ENCODE results near the gene EVX2. TPM values are rescaled to one million over a fixed set of nuclear protein-coding genes. Genes with fewer than 3 reads are reported as not detected.

The EVX2 gene
- total and polyA plus RNA-seq, 4 donors: not detected

DNA sequence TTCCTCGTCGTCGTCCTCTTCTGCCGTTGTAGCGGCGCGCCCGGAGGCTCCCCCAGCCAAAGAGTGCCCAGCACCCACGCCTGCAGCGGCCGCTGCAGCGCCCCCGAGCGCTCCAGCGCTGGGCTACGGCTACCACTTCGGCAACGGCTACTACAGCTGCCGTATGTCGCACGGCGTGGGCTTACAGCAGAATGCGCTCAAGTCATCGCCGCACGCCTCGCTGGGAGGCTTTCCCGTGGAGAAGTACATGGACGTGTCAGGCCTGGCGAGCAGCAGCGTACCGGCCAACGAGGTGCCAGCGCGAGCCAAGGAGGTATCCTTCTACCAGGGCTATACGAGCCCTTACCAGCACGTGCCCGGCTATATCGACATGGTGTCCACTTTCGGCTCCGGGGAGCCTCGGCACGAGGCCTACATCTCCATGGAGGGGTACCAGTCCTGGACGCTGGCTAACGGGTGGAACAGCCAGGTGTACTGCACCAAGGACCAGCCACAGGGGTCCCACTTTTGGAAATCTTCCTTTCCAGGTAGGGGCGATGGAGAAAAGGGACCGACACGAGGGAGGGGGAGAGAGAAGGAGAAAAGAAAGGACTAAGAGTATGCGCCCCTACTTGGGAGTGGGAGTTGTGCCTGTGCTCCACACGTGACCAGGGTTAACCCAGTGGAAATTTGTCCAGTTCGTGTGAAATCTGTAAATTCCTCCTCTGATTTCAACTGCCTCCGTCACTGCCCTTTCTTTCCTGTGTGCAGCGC is 9.6 kb upstream of the EVX2 start:
- Histone ChIP-seq H3K27me3 (ENCODE audit: control insufficient read depth in 3 of 3, insufficient read depth in 3 of 3, low read length in 2 of 3) (peaks cover 8 to 93% (median 90%) of the 10 kb centered on the region in 3 donors), H3K36me3 (ENCODE audit: control insufficient read depth in 4 of 4, insufficient read depth in 4 of 4, low read length in 4 of 4) (no peaks in the 10 kb centered on the region), H3K9ac (ENCODE audit: insufficient read depth in 1 of 2, low read length in 2 of 2) (no peak overlapping the region), H3K9me3 (ENCODE audit: control insufficient read depth in 4 of 4, insufficient read depth in 3 of 4, low read length in 3 of 4) (peaks cover 0 to 17% (median 0%) of the 10 kb centered on the region in 4 donors), H3K27ac (ENCODE audit: low read depth in 1 of 2, low read length in 1 of 2) (no peak overlapping the region), H3K4me1 (ENCODE audit: control insufficient read depth in 5 of 5, insufficient read depth in 5 of 5, low read length in 5 of 5) (peaks cover 0 to 26% (median 12%) of the 10 kb centered on the region in 5 donors), H3K4me3 (no peak overlapping the region)
- TF ChIP-seq, protein P1, sequence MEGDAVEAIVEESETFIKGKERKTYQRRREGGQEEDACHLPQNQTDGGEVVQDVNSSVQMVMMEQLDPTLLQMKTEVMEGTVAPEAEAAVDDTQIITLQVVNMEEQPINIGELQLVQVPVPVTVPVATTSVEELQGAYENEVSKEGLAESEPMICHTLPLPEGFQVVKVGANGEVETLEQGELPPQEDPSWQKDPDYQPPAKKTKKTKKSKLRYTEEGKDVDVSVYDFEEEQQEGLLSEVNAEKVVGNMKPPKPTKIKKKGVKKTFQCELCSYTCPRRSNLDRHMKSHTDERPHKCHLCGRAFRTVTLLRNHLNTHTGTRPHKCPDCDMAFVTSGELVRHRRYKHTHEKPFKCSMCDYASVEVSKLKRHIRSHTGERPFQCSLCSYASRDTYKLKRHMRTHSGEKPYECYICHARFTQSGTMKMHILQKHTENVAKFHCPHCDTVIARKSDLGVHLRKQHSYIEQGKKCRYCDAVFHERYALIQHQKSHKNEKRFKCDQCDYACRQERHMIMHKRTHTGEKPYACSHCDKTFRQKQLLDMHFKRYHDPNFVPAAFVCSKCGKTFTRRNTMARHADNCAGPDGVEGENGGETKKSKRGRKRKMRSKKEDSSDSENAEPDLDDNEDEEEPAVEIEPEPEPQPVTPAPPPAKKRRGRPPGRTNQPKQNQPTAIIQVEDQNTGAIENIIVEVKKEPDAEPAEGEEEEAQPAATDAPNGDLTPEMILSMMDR (IDR thresholded peaks at IDR 0.05; ENCODE audit: control extremely low read depth, extremely low read depth): no peak
- WGBS, 2 donors: 3 to 5% methylated on average over 53 of the region's 53 CpGs
- ATAC-seq (ENCODE audit: insufficient read depth, low FRiP score): no peak
- DNase-seq: no peak

DNA sequence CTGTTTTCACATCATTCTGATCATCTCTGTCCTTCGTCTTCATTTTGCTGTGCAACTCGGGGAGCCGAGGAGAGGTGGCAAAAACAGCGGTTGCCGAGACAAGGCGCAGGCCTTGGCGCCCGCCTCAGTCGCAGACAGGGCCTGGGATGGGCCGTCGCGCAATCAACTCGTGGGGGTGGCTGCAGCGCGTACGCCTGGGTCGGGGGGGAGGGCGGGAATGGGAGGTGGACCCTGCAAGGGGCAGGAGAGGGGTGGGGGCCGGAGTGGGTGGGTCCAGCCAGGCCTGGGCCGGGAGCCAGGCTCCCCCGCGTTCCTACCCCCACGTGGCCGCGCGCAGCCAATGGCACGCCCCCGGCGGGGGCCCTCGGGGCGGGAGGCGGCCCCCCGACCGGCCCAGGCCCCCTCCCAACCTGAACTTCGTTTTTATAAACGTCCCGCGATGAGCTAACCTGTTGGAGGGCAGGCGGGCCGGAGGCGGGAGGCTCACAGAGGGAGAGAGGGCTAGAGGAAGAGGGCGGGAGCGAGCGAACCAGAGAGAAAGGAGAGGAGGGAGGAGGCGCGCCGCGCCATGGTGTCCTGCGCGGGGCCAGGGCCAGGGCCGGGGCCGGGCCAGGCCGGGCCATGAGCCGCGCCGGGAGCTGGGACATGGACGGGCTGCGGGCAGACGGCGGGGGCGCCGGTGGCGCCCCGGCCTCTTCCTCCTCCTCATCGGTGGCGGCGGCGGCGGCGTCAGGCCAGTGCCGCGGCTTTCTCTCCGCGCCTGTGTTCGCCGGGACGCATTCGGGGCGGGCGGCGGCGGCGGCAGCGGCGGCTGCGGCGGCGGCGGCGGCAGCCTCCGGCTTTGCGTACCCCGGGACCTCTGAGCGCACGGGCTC is 8.7 kb upstream of the EVX2 start, which contains the start of gene HOXD13:
Gene HOXD13 (plus strand): TSS at position 452 of the 875 bp plus-strand sequence. CDS start 170 bp downstream, at position 622.
- ATAC-seq (ENCODE audit: insufficient read depth, low FRiP score): no peak
- H3K27ac ChIP-seq (ENCODE audit: low read depth in 1 of 2, low read length in 1 of 2): no peak within 1 kb of the TSS
- no peak within 1 kb of the TSS for H3K4me3 ChIP-seq
- 4 to 6% methylated on average over 43 to 95 of the region's 95 CpGs for WGBS, 2 donors
- peak in 1 of 3 donors; percentile 58 for DNase-seq
- no peaks in the 10 kb centered on the region for H3K36me3 ChIP-seq (ENCODE audit: control insufficient read depth in 4 of 4, insufficient read depth in 4 of 4, low read length in 4 of 4)
- peaks cover 0 to 32% (median 10%) of the 10 kb centered on the region in 5 donors for H3K4me1 ChIP-seq (ENCODE audit: control insufficient read depth in 5 of 5, insufficient read depth in 5 of 5, low read length in 5 of 5)
- TF ChIP-seq, protein P1 (IDR thresholded peaks at IDR 0.05; ENCODE audit: control extremely low read depth, extremely low read depth): no peak
- peaks cover 0 to 19% (median 0%) of the 10 kb centered on the region in 4 donors for H3K9me3 ChIP-seq (ENCODE audit: control insufficient read depth in 4 of 4, insufficient read depth in 3 of 4, low read length in 3 of 4)
- H3K9ac ChIP-seq (ENCODE audit: insufficient read depth in 1 of 2, low read length in 2 of 2): no peak within 1 kb of the TSS
- H3K27me3 ChIP-seq (ENCODE audit: control insufficient read depth in 3 of 3, insufficient read depth in 3 of 3, low read length in 2 of 3): peaks cover 8 to 93% (median 90%) of the 10 kb centered on the region in 3 donors

DNA sequence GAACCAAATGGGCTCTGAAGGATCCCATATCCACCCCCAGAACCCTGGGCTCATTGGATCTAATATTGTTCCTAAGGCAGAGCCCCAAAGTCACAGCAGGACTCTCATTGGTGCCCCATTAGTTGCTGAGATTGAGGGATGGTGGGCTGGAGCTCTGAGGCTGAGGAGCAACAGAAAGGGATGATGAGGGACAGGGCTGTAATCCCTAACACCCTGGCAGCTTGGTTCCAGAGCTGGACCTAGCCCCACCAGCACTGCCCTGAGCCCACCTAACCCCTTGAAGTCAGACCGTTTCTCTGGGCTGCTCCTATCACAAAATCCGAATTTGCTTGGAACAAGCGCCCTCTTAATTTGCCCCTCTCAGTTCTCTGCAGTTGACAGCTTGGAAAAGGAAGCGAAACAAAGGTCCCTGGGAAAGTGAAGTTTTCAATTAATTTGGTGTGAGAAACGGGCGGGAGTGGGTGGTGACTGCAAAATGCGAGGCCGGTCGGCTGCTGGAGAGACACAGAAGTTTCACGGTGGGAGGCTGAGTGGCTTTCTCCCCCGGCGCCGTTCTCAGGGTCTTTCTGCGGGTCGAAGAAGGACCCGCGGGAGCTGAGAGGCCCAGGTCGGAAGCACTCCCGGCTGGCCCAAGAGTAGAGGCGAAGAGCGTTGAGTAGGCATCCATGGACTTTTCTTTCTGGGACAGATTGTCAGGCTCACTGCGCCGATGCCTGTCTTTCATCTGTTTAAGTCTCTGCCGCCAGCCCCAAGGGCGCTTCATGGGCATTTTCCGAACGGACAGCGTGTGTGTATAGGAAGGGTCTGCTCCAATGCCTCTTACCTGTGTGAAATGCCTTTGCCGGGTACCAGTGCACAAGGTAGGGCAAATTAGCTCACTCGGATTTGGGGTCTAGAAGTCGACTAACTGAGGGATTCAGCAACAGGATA is 7.8 kb upstream of the EVX2 start:
- TF ChIP-seq, protein P1 (IDR thresholded peaks at IDR 0.05; ENCODE audit: control extremely low read depth, extremely low read depth): no peak
- Histone ChIP-seq H3K9me3 (ENCODE audit: control insufficient read depth in 4 of 4, insufficient read depth in 3 of 4, low read length in 3 of 4) (peaks cover 0 to 20% (median 0%) of the 10 kb centered on the region in 4 donors), H3K4me1 (ENCODE audit: control insufficient read depth in 5 of 5, insufficient read depth in 5 of 5, low read length in 5 of 5) (peaks cover 0 to 23% (median 1%) of the 10 kb centered on the region in 5 donors), H3K27ac (ENCODE audit: low read depth in 1 of 2, low read length in 1 of 2) (no peak overlapping the region), H3K27me3 (ENCODE audit: control insufficient read depth in 3 of 3, insufficient read depth in 3 of 3, low read length in 2 of 3) (peaks cover 8 to 94% (median 92%) of the 10 kb centered on the region in 3 donors), H3K4me3 (no peak overlapping the region), H3K9ac (ENCODE audit: insufficient read depth in 1 of 2, low read length in 2 of 2) (no peak overlapping the region), H3K36me3 (ENCODE audit: control insufficient read depth in 4 of 4, insufficient read depth in 4 of 4, low read length in 4 of 4) (no peaks in the 10 kb centered on the region)
- DNase-seq: no peak
- no peak for ATAC-seq (ENCODE audit: insufficient read depth, low FRiP score)
- WGBS, 2 donors: 5 to 8% methylated on average over 31 of the region's 31 CpGs
